ENCODE results near the gene CCDC175. TPM values are rescaled to one million over a fixed set of nuclear protein-coding genes. Genes with fewer than 3 reads are reported as not detected.
A peak's percentile ranks its signal among the peaks of the same experiment; 100 is the strongest.

CCDC175 gene
- total RNA-seq = not detected
- not detected for polyA plus RNA-seq (ENCODE audit: insufficient read depth in 1 of 8, insufficient read length in 8 of 8, low replicate concordance in 1 of 8)
- long read RNA-seq, donor 1 = 0 reads
- long read RNA-seq, donor 2 = 0 reads
- long read RNA-seq, donor 3 = 0 reads
- long read RNA-seq, donor 4 = 0 reads
- long read RNA-seq, donor 5 = 0 reads
- long read RNA-seq, donor 6 = 0 reads
- long read RNA-seq, donor 7 = 0 reads
- long read RNA-seq, donor 8 = 0 reads
- long read RNA-seq, donor 9 = 0 reads
- long read RNA-seq, donor 10 = 0 reads
- long read RNA-seq, donor 11 = 0 reads

DNA sequence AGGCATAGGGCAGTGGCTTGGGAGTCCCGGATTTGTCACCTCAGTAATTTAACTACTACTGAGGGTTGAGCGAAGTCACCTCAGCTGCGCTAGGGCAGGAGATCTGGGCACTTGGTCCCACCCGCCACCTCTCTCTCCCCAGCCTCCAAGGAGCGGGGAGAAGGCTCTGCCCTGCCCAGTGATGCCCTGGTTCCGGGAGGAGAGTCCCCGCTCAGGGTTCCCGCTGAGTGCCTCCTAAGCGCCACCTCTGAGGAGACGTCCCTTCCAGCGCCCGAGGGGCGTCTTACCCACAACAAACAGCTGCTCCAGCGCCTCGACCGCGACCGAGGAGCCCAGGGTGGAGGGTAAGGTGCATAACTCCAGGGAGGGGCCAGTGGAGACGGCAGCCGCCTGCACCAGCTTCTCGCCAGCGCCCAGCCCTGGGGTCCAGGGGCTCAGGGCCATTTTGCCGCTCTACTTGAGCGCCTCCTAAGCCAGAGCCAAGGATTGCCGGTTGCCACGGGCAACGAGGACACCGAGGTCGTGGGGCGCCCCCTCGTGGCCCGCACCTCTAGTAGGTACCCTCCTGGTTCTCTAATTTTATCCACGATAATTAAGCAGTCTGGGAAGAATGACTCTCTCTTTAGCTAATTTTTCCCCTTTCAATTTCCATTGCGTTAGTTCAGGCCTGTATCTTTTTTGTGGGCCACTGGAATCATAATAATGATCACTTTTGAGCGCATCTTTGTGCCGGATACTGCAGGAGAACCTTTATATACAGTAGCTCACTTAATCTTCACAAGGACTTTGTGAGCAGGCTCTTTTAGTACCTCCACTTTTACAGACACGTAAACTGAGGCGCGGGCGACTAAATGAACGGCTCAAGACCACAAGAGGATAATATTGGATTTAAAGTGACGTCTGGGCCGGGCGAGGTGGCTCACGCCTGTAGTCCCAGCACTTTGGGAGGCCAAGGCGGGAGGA lies at the start of gene CCDC175:
TSS of gene CCDC175 (minus strand) at position 481 of the 963 bp plus-strand sequence. CDS start at position 444, 37 bp downstream.
- WGBS (ENCODE audit: insufficient coverage) = 17% methylated on average over 29 of the region's 46 CpGs
- H3K4me3 ChIP-seq (ENCODE audit: low read length) = peak within 1 kb of the TSS; percentile 27

DNA sequence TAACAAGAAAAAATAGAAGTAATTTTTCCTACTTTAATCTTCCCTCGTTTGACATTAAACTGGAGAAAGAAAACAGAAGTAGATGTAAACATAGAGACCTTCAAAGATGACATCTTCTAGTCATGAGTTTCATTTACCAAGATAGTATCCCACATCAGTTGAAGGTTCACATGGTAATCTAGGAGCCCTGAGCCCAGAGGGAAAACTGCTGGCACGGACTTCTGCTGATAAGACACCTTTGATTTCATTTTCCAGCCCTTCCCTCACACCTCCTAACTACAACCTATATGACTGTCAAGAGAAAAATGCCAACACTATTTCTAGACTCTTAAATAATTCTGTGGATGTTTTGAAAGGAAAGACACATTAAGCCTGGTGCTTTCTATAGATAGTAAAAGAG lies 46.0 kb upstream of the CCDC175 start:
- no peak for DNase-seq
- Histone ChIP-seq H3K9me3 (replicated peaks; ENCODE audit: control insufficient read depth, low read depth, low read length) (no peaks in the 10 kb centered on the region), H3K27me3 (ENCODE audit: control insufficient read depth, insufficient read depth, low read length) (peaks cover 2% of the 10 kb centered on the region), H3K27ac (ENCODE audit: low read length) (no peak overlapping the region), H3K4me1 (ENCODE audit: control insufficient read depth, insufficient read depth, low read length) (no peaks in the 10 kb centered on the region), H3K36me3 (ENCODE audit: control insufficient read depth, insufficient read depth, low read length) (no peaks in the 10 kb centered on the region), H3K4me3 (ENCODE audit: low read length) (no peak overlapping the region)
- no CpG with 5 or more reads among the region's 2 CpGs for WGBS (ENCODE audit: insufficient coverage)

More for the DNA sequence above, at the start of gene CCDC175:
- DNase-seq = peak; percentile 75
- Histone ChIP-seq H3K27me3 (ENCODE audit: control insufficient read depth, insufficient read depth, low read length) (peaks cover 7% of the 10 kb centered on the region), H3K36me3 (ENCODE audit: control insufficient read depth, insufficient read depth, low read length) (no peaks in the 10 kb centered on the region), H3K4me1 (ENCODE audit: control insufficient read depth, insufficient read depth, low read length) (peaks cover 4% of the 10 kb centered on the region), H3K27ac (ENCODE audit: low read length) (no peak within 1 kb of the TSS), H3K9me3 (replicated peaks; ENCODE audit: control insufficient read depth, low read depth, low read length) (no peaks in the 10 kb centered on the region)

DNA sequence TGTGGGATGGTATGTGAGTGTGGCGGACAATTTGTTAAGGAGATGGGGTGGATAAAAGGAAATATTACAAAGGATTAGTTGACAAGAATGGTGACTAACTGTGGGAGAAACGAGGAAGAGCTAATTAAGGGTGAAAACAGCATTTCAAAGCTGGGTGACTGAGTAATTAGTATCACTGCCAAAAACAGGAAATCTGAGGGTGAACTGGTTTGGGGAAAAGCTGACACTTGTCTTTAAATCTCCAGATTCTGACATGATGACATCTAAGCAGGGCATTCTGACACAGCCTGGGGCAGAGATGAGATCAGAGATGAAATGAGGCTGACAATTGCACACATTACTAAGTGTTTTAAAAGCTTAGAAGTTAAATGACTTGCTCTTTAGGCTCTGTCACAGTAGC lies 42.4 kb upstream of the CCDC175 start:
- H3K4me3 ChIP-seq (ENCODE audit: low read length) = no peak overlapping the region
- H3K36me3 ChIP-seq (ENCODE audit: control insufficient read depth, insufficient read depth, low read length) = no peaks in the 10 kb centered on the region
- no peaks in the 10 kb centered on the region for H3K9me3 ChIP-seq (replicated peaks; ENCODE audit: control insufficient read depth, low read depth, low read length)
- no peaks in the 10 kb centered on the region for H3K4me1 ChIP-seq (ENCODE audit: control insufficient read depth, insufficient read depth, low read length)
- WGBS (ENCODE audit: insufficient coverage) = 76% methylated on average over 2 of the region's 2 CpGs
- no peak for DNase-seq
- no peak overlapping the region for H3K27ac ChIP-seq (ENCODE audit: low read length)
- peaks cover 2% of the 10 kb centered on the region for H3K27me3 ChIP-seq (ENCODE audit: control insufficient read depth, insufficient read depth, low read length)

DNA sequence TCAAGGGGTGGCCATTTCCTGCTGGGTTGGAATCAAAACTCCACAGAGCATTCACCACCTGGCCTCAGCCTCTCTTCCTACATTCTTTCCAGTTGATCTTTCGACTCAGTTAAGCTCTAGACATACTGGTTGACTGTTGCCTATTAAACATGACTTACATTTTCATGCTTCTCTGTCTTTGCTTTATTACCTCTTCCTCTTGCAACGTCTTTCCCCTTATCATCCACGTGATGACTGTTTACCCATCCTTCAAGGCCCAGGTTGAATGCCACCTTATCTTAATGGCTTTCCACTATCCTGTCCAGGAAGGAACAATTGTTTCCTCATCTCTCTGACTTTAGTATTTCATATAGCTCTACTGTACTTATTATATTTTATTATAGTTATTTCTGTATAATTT lies 24.4 kb upstream of the CCDC175 start:
- H3K4me3 ChIP-seq (ENCODE audit: low read length) = no peak overlapping the region
- no peaks in the 10 kb centered on the region for H3K36me3 ChIP-seq (ENCODE audit: control insufficient read depth, insufficient read depth, low read length)
- no peaks in the 10 kb centered on the region for H3K9me3 ChIP-seq (replicated peaks; ENCODE audit: control insufficient read depth, low read depth, low read length)
- H3K27me3 ChIP-seq (ENCODE audit: control insufficient read depth, insufficient read depth, low read length) = no peaks in the 10 kb centered on the region
- DNase-seq = no peak
- WGBS (ENCODE audit: insufficient coverage) = 50% methylated on average over 3 of the region's 3 CpGs
- H3K27ac ChIP-seq (ENCODE audit: low read length) = no peak overlapping the region
- no peaks in the 10 kb centered on the region for H3K4me1 ChIP-seq (ENCODE audit: control insufficient read depth, insufficient read depth, low read length)

DNA sequence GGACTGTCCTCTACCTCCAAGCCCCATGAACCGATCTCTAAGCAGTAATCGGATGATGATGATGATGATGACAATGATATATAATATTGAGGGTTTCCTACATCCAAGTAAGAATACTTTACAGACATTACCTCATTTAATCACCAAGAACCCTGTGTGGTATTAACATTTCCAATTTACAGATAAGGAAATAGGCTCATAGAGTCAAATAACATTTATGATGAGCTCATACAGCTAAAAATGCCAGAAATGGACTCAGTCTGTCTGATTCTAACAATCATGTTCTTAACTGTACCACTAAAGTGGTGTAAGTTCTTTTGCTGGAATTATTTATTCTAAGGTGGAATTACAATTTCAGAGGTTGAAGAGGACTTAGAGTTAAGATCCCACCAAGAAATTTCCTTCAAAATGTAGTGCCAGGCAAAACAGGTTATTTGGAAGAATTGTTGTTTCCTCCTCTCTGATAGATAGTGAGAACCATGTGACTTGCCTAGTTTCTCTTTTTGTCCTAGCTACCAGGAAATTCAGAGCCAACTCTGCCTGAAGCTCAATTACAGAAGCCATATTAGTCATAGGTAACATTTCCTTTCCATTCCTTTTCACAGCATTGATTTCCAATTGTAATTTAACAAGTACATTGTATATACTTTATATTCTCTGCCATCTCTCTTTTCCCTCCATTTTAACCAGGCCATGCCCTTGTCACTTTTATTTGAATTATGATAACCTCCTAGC lies 23.8 kb upstream of the CCDC175 start:
- no peaks in the 10 kb centered on the region for H3K4me1 ChIP-seq (ENCODE audit: control insufficient read depth, insufficient read depth, low read length)
- no peaks in the 10 kb centered on the region for H3K27me3 ChIP-seq (ENCODE audit: control insufficient read depth, insufficient read depth, low read length)
- no peaks in the 10 kb centered on the region for H3K36me3 ChIP-seq (ENCODE audit: control insufficient read depth, insufficient read depth, low read length)
- no peak for DNase-seq
- H3K9me3 ChIP-seq (replicated peaks; ENCODE audit: control insufficient read depth, low read depth, low read length) = no peaks in the 10 kb centered on the region
- H3K27ac ChIP-seq (ENCODE audit: low read length) = no peak overlapping the region
- no peak overlapping the region for H3K4me3 ChIP-seq (ENCODE audit: low read length)
- no CpG with 5 or more reads among the region's 2 CpGs for WGBS (ENCODE audit: insufficient coverage)

DNA sequence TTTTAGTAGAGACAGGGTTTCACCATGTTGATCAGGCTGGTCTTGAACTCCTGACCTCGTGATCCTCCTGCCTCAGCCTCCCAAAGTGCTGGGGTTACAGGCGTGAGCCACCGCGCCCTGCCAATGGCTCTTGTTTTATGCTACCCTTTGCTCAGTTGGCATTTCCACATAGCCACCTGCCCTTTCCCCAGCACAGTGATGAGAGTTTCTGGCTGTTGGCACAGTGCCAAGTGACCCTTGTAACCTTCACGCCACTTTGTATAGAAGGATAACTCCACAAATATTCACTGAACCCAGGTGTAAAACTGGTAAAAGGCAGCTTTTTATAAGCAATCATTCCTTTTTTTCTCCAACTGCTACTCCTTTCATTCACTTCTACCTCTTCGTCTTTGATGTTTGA lies 18.5 kb upstream of the CCDC175 start:
- no peaks in the 10 kb centered on the region for H3K27me3 ChIP-seq (ENCODE audit: control insufficient read depth, insufficient read depth, low read length)
- no peak overlapping the region for H3K4me3 ChIP-seq (ENCODE audit: low read length)
- no peak for DNase-seq
- H3K9me3 ChIP-seq (replicated peaks; ENCODE audit: control insufficient read depth, low read depth, low read length) = no peaks in the 10 kb centered on the region
- no peak overlapping the region for H3K27ac ChIP-seq (ENCODE audit: low read length)
- H3K36me3 ChIP-seq (ENCODE audit: control insufficient read depth, insufficient read depth, low read length) = no peaks in the 10 kb centered on the region
- 83% methylated on average over 5 of the region's 6 CpGs for WGBS (ENCODE audit: insufficient coverage)
- H3K4me1 ChIP-seq (ENCODE audit: control insufficient read depth, insufficient read depth, low read length) = no peaks in the 10 kb centered on the region

DNA sequence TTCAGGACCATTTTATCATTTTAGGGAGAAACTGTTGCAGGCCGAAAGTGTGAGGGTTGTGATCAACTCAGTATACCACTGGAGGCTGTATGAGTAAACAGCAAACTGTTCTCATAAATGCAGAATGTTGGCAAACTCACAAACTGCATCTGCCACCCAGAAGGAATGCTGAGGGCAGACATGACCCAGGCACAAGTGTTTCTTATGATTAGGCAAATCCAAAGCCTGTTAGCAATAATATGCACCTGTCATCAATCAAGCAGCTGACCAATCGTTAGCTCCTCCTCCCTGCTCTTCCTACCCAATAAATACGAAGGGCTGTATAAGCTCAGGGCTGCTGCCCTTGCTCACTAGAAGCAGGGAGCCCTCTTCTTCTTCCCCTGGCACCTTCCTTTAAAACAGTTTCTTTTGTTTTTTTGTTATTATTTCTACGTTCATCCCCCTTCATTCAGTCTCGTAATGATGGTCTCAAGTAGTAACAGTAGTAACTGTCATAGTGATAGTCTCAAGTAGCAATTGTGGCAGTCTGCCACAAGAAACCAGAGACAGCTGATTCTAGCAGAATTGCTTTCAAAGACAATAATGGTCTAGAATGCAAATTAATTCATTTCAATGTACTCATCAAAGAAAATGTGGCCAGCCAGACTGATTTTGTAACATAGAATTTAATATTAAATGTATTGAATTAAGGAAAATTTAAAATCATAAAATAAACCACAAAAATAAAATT lies 15.2 kb upstream of the CCDC175 start:
- H3K36me3 ChIP-seq (ENCODE audit: control insufficient read depth, insufficient read depth, low read length) = no peaks in the 10 kb centered on the region
- 86% methylated on average over 3 of the region's 5 CpGs for WGBS (ENCODE audit: insufficient coverage)
- DNase-seq = no peak
- no peaks in the 10 kb centered on the region for H3K9me3 ChIP-seq (replicated peaks; ENCODE audit: control insufficient read depth, low read depth, low read length)
- no peaks in the 10 kb centered on the region for H3K27me3 ChIP-seq (ENCODE audit: control insufficient read depth, insufficient read depth, low read length)
- no peak overlapping the region for H3K4me3 ChIP-seq (ENCODE audit: low read length)
- no peaks in the 10 kb centered on the region for H3K4me1 ChIP-seq (ENCODE audit: control insufficient read depth, insufficient read depth, low read length)
- H3K27ac ChIP-seq (ENCODE audit: low read length) = no peak overlapping the region

DNA sequence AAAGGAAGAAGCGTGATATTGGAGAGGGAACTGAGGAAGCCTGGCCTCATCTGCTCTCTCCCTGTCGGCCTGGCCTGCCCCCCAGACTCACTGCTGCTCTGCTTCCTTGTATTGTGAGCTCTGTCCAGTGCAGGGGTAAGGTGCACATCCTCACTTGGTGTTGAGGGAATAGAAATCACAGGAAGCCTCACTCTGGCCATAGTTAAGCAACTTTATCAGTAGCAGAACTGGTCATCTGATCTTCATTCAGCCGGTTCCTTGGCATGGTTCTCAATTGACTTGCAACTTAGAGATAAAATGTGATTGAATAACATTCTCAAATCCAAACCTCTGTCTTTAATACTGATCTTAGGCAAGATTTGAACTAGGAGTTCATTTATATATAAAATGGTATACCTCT lies 11.5 kb upstream of the CCDC175 start:
- H3K4me3 ChIP-seq (ENCODE audit: low read length) = no peak overlapping the region
- no peak for DNase-seq
- no CpG with 5 or more reads among the region's 3 CpGs for WGBS (ENCODE audit: insufficient coverage)
- H3K9me3 ChIP-seq (replicated peaks; ENCODE audit: control insufficient read depth, low read depth, low read length) = no peaks in the 10 kb centered on the region
- H3K36me3 ChIP-seq (ENCODE audit: control insufficient read depth, insufficient read depth, low read length) = no peaks in the 10 kb centered on the region
- no peaks in the 10 kb centered on the region for H3K27me3 ChIP-seq (ENCODE audit: control insufficient read depth, insufficient read depth, low read length)
- H3K27ac ChIP-seq (ENCODE audit: low read length) = no peak overlapping the region
- no peaks in the 10 kb centered on the region for H3K4me1 ChIP-seq (ENCODE audit: control insufficient read depth, insufficient read depth, low read length)

DNA sequence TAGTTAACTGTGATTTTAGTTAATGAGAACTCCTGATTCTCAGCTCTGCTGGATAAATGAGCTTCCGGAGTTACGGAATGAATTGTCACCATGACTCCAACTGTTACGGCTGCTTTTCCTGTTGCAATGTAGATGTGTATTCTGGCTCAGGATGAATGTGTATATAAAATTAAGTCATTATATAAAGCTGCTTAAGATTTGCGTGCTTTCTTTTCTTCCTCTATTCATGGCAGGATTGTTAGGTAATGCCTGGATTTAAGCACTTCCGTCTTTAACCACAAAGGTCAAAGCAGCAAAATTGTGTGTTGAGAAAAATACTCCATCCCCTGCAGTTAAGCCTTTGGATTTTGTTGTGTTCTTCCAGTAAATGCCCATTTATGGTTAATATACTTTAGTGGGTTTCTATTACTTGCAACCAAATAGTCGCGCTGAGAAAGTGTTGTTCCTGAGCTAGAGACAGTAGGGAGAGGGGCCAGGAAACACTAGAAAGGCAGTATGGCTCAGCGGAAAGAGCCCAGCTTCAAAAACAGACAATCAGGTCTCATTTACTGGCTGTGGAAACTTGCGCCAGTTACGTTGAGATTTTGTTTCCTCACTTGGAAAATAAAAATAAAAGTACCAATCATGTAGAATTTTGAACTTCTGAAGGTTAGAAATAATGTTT lies 9.4 kb upstream of the CCDC175 start:
- WGBS (ENCODE audit: insufficient coverage) = 64% methylated on average over 5 of the region's 10 CpGs
- no peak for DNase-seq
- no peaks in the 10 kb centered on the region for H3K27me3 ChIP-seq (ENCODE audit: control insufficient read depth, insufficient read depth, low read length)
- H3K9me3 ChIP-seq (replicated peaks; ENCODE audit: control insufficient read depth, low read depth, low read length) = no peaks in the 10 kb centered on the region
- no peak overlapping the region for H3K27ac ChIP-seq (ENCODE audit: low read length)
- H3K36me3 ChIP-seq (ENCODE audit: control insufficient read depth, insufficient read depth, low read length) = no peaks in the 10 kb centered on the region
- no peak overlapping the region for H3K4me3 ChIP-seq (ENCODE audit: low read length)
- no peaks in the 10 kb centered on the region for H3K4me1 ChIP-seq (ENCODE audit: control insufficient read depth, insufficient read depth, low read length)
